ENCODE measurements around the gene UNC45A.

UNC45A gene, protein sequence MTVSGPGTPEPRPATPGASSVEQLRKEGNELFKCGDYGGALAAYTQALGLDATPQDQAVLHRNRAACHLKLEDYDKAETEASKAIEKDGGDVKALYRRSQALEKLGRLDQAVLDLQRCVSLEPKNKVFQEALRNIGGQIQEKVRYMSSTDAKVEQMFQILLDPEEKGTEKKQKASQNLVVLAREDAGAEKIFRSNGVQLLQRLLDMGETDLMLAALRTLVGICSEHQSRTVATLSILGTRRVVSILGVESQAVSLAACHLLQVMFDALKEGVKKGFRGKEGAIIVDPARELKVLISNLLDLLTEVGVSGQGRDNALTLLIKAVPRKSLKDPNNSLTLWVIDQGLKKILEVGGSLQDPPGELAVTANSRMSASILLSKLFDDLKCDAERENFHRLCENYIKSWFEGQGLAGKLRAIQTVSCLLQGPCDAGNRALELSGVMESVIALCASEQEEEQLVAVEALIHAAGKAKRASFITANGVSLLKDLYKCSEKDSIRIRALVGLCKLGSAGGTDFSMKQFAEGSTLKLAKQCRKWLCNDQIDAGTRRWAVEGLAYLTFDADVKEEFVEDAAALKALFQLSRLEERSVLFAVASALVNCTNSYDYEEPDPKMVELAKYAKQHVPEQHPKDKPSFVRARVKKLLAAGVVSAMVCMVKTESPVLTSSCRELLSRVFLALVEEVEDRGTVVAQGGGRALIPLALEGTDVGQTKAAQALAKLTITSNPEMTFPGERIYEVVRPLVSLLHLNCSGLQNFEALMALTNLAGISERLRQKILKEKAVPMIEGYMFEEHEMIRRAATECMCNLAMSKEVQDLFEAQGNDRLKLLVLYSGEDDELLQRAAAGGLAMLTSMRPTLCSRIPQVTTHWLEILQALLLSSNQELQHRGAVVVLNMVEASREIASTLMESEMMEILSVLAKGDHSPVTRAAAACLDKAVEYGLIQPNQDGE

GRCh38 chr15:90934949-90935751 lies at the start of gene UNC45A:
UNC45A (plus strand) TSS chr15:90935285; CDS start chr15:90935325, 40 bp downstream.
- Histone ChIP-seq H3K79me2 (ENCODE audit: insufficient read depth, low read depth) (0 out of 2 replicates have a peak, but pooled peaks cover 5% of the 10 kb centered on the region), H4K20me1 (ENCODE audit: insufficient read depth) (no peaks in the 10 kb centered on the region), H3K36me3 (ENCODE audit: insufficient read depth) (no peaks in the 10 kb centered on the region), H3K4me3 (IDR thresholded peaks at IDR 0.05; ENCODE audit: insufficient read depth, low read depth, low read length) (no peak within 1 kb of the TSS), H3K4me2 (peak within 1 kb of the TSS; percentile 92), H2AFZ (ENCODE audit: low read depth) (peak within 1 kb of the TSS; percentile 72; the same call in 1 of the 2 replicates), H3K9ac (peak within 1 kb of the TSS; percentile 46; the same call in 1 of the 2 replicates), H3K27ac (peak within 1 kb of the TSS; percentile 25; the same call in 1 of the 2 replicates), H3K27me3 (ENCODE audit: insufficient read depth, low read depth) (no peaks in the 10 kb centered on the region), H3K4me1 (ENCODE audit: low read depth, poor library complexity, severe bottlenecking) (peaks cover 23% of the 10 kb centered on the region)
- no peak for TF ChIP-seq CTCF (conservative IDR thresholded peaks at IDR 0.05; ENCODE audit: low read depth, low read length)

DNA sequence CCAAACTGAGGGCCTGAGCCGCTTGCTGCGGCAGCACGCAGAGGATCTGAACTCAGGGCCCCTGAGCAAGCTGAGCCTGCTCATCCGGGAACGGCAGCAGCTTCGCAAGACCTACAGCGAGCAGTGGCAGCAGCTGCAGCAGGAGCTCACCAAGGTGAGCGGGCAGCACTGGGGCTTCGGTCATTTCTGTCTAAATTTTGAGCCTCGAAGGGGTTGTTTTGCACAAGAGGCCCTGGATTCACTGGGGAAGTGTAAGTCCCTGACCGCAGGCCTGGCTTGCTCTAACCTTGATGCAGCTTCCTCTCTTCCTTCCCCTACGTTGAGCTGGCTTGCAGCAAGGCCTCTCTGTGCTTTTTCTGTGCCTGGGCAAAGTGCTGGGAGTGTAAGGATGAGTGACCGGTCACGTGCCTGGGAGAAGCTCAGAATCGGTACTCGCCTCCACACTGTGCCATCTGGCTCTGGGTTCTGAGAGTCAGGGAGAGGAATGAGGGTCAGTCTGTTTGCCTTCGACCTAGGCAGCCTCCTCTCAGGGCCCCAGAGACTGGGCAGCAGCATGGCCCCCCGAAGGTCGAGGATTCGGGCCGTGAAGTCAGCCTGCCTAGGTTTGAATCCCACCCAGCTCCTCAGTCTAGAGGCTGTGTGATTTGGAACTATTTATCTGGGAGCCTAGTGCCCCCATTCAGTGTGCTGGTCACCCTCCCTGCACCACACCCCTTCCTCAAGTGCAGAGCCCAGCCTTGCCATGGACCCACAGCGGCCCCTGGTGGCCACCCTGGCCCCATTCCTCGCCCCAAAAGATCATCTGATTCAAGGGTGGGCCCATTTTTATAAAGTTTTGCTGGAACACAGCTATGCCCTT lies 49.4 kb upstream of the UNC45A start:
- no peak overlapping the region for H3K4me3 ChIP-seq (IDR thresholded peaks at IDR 0.05; ENCODE audit: insufficient read depth, low read depth, low read length)
- H3K36me3 ChIP-seq (ENCODE audit: insufficient read depth): no peaks in the 10 kb centered on the region
- no peak overlapping the region for H2AFZ ChIP-seq (ENCODE audit: low read depth)
- H3K79me2 ChIP-seq (ENCODE audit: insufficient read depth, low read depth): no peaks in the 10 kb centered on the region
- no peak overlapping the region for H3K27ac ChIP-seq
- peaks cover 10% of the 10 kb centered on the region for H3K4me1 ChIP-seq (ENCODE audit: low read depth, poor library complexity, severe bottlenecking)
- H3K4me2 ChIP-seq: no peak overlapping the region
- TF ChIP-seq CTCF (conservative IDR thresholded peaks at IDR 0.05; ENCODE audit: low read depth, low read length): peak; percentile 98
- H3K27me3 ChIP-seq (ENCODE audit: insufficient read depth, low read depth): no peaks in the 10 kb centered on the region
- no peak overlapping the region for H3K9ac ChIP-seq
- no peaks in the 10 kb centered on the region for H4K20me1 ChIP-seq (ENCODE audit: insufficient read depth)

DNA sequence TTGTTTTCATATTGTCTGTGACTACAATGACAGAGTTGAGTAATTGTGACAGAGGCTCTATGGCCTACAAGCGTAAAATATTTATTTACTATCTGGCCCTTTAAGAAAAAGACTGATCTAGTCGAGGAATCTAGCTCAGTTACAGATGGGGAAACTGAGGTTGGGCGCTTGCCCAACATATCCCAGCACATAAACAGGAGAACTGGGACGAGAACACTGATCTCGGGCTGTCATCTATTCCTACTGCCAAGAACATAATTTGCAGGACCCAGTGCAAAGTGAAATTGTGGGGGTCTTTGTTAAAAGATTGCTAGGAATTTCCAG lies 48.8 kb upstream of the UNC45A start:
- no peaks in the 10 kb centered on the region for H3K27me3 ChIP-seq (ENCODE audit: insufficient read depth, low read depth)
- H3K9ac ChIP-seq: no peak overlapping the region
- H3K4me2 ChIP-seq: no peak overlapping the region
- peak; percentile 43 for TF ChIP-seq CTCF (conservative IDR thresholded peaks at IDR 0.05; ENCODE audit: low read depth, low read length)
- H3K4me1 ChIP-seq (ENCODE audit: low read depth, poor library complexity, severe bottlenecking): peaks cover 10% of the 10 kb centered on the region
- no peaks in the 10 kb centered on the region for H4K20me1 ChIP-seq (ENCODE audit: insufficient read depth)
- H3K36me3 ChIP-seq (ENCODE audit: insufficient read depth): no peaks in the 10 kb centered on the region
- H2AFZ ChIP-seq (ENCODE audit: low read depth): no peak overlapping the region
- no peak overlapping the region for H3K27ac ChIP-seq
- no peaks in the 10 kb centered on the region for H3K79me2 ChIP-seq (ENCODE audit: insufficient read depth, low read depth)
- H3K4me3 ChIP-seq (IDR thresholded peaks at IDR 0.05; ENCODE audit: insufficient read depth, low read depth, low read length): no peak overlapping the region
